Measurements from ENCODE around the gene KCNJ14.

The KCNJ14 gene

GRCh38 chr19:48455171-48455907 is at the start of gene KCNJ14:
Gene KCNJ14 (plus strand): TSS chr19:48455574. CDS start chr19:48461725, 6,151 bp downstream.
- no peak within 1 kb of the TSS for H3K4me2 ChIP-seq (ENCODE audit: low read depth, low read length, poor library complexity, severe bottlenecking)
- H3K36me3 ChIP-seq (ENCODE audit: insufficient read depth, low read length) = peaks cover 31% of the 10 kb centered on the region; the same call in 1 of the 2 replicates
- no peak within 1 kb of the TSS for H3K4me3 ChIP-seq (ENCODE audit: low read length, poor library complexity, severe bottlenecking)
- H3F3A ChIP-seq (ENCODE audit: low read depth) = no peaks in the 10 kb centered on the region
- no peaks in the 10 kb centered on the region for H3K27me3 ChIP-seq (ENCODE audit: insufficient read depth, low read length, poor library complexity, severe bottlenecking)
- no peak within 1 kb of the TSS for H2AFZ ChIP-seq (ENCODE audit: low read length)
- TF ChIP-seq, protein P1, sequence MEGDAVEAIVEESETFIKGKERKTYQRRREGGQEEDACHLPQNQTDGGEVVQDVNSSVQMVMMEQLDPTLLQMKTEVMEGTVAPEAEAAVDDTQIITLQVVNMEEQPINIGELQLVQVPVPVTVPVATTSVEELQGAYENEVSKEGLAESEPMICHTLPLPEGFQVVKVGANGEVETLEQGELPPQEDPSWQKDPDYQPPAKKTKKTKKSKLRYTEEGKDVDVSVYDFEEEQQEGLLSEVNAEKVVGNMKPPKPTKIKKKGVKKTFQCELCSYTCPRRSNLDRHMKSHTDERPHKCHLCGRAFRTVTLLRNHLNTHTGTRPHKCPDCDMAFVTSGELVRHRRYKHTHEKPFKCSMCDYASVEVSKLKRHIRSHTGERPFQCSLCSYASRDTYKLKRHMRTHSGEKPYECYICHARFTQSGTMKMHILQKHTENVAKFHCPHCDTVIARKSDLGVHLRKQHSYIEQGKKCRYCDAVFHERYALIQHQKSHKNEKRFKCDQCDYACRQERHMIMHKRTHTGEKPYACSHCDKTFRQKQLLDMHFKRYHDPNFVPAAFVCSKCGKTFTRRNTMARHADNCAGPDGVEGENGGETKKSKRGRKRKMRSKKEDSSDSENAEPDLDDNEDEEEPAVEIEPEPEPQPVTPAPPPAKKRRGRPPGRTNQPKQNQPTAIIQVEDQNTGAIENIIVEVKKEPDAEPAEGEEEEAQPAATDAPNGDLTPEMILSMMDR (conservative IDR thresholded peaks at IDR 0.05; ENCODE audit: low read length) = no peak
- no peak for TF ChIP-seq EZH2phosphoT487 (IDR thresholded peaks at IDR 0.05; ENCODE audit: borderline replicate concordance)
- no peak within 1 kb of the TSS for H3K9ac ChIP-seq (ENCODE audit: low read depth, low read length, poor library complexity, severe bottlenecking)
- H3K9me2 ChIP-seq (replicated peaks; ENCODE audit: low read depth, low read length) = no peaks in the 10 kb centered on the region
- H3K9me3 ChIP-seq (ENCODE audit: insufficient read depth, low read depth, low read length) = no peaks in the 10 kb centered on the region
- no peaks in the 10 kb centered on the region for H4K20me1 ChIP-seq (ENCODE audit: insufficient read depth, low read length, poor library complexity, severe bottlenecking)
- no peaks in the 10 kb centered on the region for H3K4me1 ChIP-seq (ENCODE audit: insufficient read depth, low read length, poor library complexity, severe bottlenecking)
- H3K79me2 ChIP-seq (ENCODE audit: insufficient read depth, low read length) = no peaks in the 10 kb centered on the region; the same call in 1 of the 2 replicates

DNA sequence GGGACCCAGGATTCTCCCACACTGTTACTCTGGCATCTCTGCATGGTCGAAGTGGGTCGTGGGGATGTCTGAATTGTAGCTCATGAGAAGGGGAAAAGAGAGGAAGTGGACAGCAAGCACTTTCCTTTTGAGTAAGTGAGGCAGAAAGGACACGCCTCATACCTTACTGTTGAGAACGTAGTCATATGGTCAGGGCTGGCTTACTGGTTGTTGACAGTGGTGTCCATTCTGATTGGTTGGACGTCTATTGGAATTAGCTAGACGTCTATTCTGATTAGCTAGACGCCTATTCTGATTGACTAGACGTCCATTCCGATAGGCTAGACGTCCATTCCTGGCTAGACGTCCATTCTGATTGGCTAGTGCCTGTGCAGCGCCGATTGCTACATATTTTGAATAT is 49.5 kb upstream of the KCNJ14 start:
- TF ChIP-seq, protein P1 (conservative IDR thresholded peaks at IDR 0.05; ENCODE audit: low read length) = no peak
- TF ChIP-seq EZH2phosphoT487 (IDR thresholded peaks at IDR 0.05; ENCODE audit: borderline replicate concordance) = no peak
- no peaks in the 10 kb centered on the region for H3K4me1 ChIP-seq (ENCODE audit: insufficient read depth, low read length, poor library complexity, severe bottlenecking)
- no peaks in the 10 kb centered on the region for H3K9me2 ChIP-seq (replicated peaks; ENCODE audit: low read depth, low read length)
- H3K9me3 ChIP-seq (ENCODE audit: insufficient read depth, low read depth, low read length) = no peaks in the 10 kb centered on the region
- no peaks in the 10 kb centered on the region for H3K36me3 ChIP-seq (ENCODE audit: insufficient read depth, low read length)
- H4K20me1 ChIP-seq (ENCODE audit: insufficient read depth, low read length, poor library complexity, severe bottlenecking) = no peaks in the 10 kb centered on the region
- no peak overlapping the region for H3K4me3 ChIP-seq (ENCODE audit: low read length, poor library complexity, severe bottlenecking)
- no peaks in the 10 kb centered on the region for H3K27me3 ChIP-seq (ENCODE audit: insufficient read depth, low read length, poor library complexity, severe bottlenecking)
- H3K79me2 ChIP-seq (ENCODE audit: insufficient read depth, low read length) = no peaks in the 10 kb centered on the region
- H2AFZ ChIP-seq (ENCODE audit: low read length) = no peak overlapping the region
- H3K9ac ChIP-seq (ENCODE audit: low read depth, low read length, poor library complexity, severe bottlenecking) = no peak overlapping the region
- H3F3A ChIP-seq (ENCODE audit: low read depth) = no peaks in the 10 kb centered on the region
- no peak overlapping the region for H3K4me2 ChIP-seq (ENCODE audit: low read depth, low read length, poor library complexity, severe bottlenecking)

DNA sequence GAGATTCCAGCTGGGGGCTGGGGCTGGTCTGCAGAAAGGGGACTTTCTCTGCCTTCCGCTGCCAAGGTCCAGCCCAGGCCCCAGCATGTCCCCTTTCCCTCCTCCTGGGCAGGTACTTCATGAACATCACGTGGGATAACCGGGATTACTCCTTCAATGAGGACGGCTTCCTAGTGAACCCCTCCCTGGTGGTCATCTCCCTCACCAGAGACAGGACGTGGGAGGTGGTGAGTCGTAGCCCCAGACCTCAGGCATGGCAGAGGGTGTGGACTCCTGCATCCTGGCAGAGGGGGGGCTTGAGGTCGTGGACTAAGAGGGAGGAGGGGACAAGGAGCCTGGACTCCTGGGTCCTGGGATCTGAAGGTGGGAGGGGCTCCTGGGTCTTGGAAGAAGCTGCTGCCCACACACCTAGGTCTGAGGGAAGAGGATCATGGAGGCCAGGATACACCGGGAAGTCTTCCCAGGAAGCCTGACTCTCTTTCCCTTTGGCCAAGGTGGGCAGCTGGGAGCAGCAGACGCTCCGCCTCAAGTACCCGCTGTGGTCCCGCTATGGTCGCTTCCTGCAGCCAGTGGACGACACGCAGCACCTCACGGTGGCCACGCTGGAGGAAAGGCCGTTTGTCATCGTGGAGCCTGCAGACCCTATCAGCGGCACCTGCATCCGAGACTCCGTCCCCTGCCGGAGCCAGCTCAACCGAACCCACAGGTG is 41.3 kb upstream of the KCNJ14 start:
- Histone ChIP-seq H4K20me1 (ENCODE audit: insufficient read depth, low read length, poor library complexity, severe bottlenecking) (no peaks in the 10 kb centered on the region), H3K9ac (ENCODE audit: low read depth, low read length, poor library complexity, severe bottlenecking) (no peak overlapping the region), H2AFZ (ENCODE audit: low read length) (0 out of 2 replicates have a peak overlapping the region, but pooled peaks have one; percentile 36), H3K4me2 (ENCODE audit: low read depth, low read length, poor library complexity, severe bottlenecking) (no peak overlapping the region), H3K4me1 (ENCODE audit: insufficient read depth, low read length, poor library complexity, severe bottlenecking) (peaks cover 16% of the 10 kb centered on the region), H3K9me3 (ENCODE audit: insufficient read depth, low read depth, low read length) (no peaks in the 10 kb centered on the region), H3K79me2 (ENCODE audit: insufficient read depth, low read length) (no peaks in the 10 kb centered on the region), H3K4me3 (ENCODE audit: low read length, poor library complexity, severe bottlenecking) (no peak overlapping the region), H3K9me2 (replicated peaks; ENCODE audit: low read depth, low read length) (no peaks in the 10 kb centered on the region), H3K27me3 (ENCODE audit: insufficient read depth, low read length, poor library complexity, severe bottlenecking) (no peaks in the 10 kb centered on the region), H3F3A (ENCODE audit: low read depth) (no peaks in the 10 kb centered on the region), H3K36me3 (ENCODE audit: insufficient read depth, low read length) (no peaks in the 10 kb centered on the region)
- no peak for TF ChIP-seq EZH2phosphoT487 (IDR thresholded peaks at IDR 0.05; ENCODE audit: borderline replicate concordance)
- TF ChIP-seq, protein P1 (conservative IDR thresholded peaks at IDR 0.05; ENCODE audit: low read length) = no peak

All from Loucy (cell line).